ENCODE data around the gene RDH5.

Gene RDH5

DNA sequence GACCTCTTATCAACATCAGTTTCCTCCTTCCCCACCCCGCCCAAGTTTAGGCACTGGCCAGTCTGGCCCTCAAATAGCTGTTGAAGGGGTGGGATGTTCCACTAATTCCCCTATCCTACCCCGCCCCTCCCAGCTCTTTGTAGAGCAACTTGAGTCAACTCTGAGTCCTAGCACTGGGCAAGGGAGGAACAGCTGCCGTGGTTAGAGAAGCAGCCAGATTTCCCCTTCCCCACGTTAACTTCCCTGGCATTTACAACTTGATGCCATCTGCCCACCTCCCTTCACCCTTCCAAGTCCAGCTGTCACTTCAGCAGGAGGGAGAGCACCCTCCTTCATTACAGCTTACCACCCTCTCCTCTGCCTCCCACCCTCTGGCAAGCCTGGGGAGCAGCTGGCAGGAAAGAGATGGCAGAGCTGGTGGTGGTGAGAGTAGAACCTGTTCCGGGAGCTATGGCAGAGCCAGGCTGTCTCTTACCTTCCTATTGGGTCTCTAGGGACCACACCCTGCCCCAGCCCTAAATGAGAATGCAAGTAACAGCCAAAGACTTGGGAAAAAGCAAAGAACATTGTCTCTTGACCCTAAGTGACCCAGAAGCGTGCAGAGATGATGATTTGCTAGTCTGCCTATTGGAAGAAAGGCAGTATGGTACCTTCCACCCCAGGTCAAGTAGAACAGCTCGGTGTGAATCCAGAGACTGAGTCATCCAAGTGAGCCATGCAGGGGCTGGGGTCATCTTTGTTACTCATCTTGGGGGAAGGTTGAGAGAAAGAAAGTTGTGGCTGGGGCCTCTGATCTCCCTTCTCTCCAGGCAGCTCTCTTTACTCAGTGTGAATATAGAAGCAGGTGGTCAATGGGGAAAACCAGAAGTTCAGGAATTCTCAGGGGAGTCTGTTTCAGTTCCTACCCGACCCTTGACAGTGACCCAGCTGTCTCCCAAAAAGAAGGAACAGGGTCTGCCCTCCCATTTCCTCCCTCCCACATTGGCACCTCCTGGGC lies 2.9 kb upstream of the RDH5 start:
- DNase-seq (ENCODE audit: insufficient read length, low spot score) (no peak), FAIRE-seq (peak; percentile 13)
- TF ChIP-seq POLR2A (IDR thresholded peaks at IDR 0.05; ENCODE audit: low read depth, low read length) (no peak; the same call in 1 of the 2 replicates), PAX5 (IDR thresholded peaks at IDR 0.05; ENCODE audit: insufficient read depth, low read length, severe bottlenecking) (no peak), SPI1 (IDR thresholded peaks at IDR 0.05; ENCODE audit: low read depth, low read length) (peak; percentile 78)

DNA sequence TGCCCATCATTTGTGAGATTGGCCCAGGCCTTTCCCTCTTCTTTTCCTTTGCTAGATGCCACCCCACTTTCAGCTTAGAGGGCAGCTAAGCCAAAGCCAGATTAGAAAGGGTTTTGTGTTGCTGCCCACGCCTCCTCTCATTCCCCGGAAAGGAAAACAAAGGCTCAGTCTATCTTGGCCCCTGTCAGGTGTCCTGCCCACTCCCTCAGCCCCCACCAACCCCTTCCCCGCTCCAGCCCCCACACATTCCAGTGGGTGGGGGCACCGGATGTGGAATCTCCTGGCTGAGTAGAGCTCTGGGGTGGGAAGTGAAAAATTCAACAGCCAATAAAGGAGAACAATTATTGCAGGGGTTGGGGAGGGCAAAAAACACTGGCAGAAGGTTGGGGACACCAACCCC lies 2.2 kb upstream of the RDH5 start:
- FAIRE-seq (no peak), DNase-seq (ENCODE audit: insufficient read length, low spot score) (no peak)
- TF ChIP-seq POU2F2 (IDR thresholded peaks at IDR 0.05; ENCODE audit: low read depth, low read length) = no peak
- TF ChIP-seq PAX5 (IDR thresholded peaks at IDR 0.05; ENCODE audit: insufficient read depth, low read length, severe bottlenecking) = no peak
- no peak for TF ChIP-seq TAF1 (IDR thresholded peaks at IDR 0.05; ENCODE audit: low read depth, low read length)
- no peak for TF ChIP-seq POLR2AphosphoS5 (IDR thresholded peaks at IDR 0.05; ENCODE audit: low read depth, low read length)
- TF ChIP-seq SPI1 (IDR thresholded peaks at IDR 0.05; ENCODE audit: low read depth, low read length) = no peak
- no peak for TF ChIP-seq POLR2A (IDR thresholded peaks at IDR 0.05; ENCODE audit: low read depth, low read length)

DNA sequence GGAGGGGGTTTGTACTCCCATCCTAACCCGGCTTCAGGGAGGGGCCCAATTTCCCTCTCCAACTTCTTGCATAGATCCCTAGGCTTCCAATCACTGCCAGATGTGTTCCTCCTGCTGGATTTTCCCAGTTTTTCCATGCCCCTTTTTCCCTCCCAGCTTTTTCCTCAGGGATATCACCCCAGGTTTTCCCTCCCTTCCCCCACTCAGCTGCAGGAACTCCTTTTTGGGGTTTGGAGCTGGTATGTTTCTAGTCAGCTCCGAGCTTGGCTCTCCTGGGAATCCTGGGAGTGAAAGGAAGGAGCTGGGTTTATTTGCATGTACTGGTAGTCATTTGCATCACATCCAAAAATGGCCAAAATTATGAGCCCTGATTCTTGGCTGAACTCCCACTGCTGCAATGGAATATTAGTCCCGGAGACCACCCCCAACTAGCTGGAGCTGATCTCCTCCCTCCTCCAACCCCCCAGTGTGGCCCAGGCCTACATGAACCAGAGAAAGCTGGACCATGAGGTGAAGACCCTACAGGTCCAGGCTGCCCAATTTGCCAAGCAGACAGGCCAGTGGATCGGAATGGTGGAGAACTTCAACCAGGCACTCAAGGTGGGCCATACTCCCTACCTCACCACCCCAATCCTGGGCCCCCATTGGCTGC lies 1.4 kb upstream of the RDH5 start:
- TF ChIP-seq SPI1 (IDR thresholded peaks at IDR 0.05; ENCODE audit: low read depth, low read length) = no peak
- no peak for TF ChIP-seq TAF1 (IDR thresholded peaks at IDR 0.05; ENCODE audit: low read depth, low read length)
- FAIRE-seq = no peak
- no peak for DNase-seq (ENCODE audit: insufficient read length, low spot score)

DNA sequence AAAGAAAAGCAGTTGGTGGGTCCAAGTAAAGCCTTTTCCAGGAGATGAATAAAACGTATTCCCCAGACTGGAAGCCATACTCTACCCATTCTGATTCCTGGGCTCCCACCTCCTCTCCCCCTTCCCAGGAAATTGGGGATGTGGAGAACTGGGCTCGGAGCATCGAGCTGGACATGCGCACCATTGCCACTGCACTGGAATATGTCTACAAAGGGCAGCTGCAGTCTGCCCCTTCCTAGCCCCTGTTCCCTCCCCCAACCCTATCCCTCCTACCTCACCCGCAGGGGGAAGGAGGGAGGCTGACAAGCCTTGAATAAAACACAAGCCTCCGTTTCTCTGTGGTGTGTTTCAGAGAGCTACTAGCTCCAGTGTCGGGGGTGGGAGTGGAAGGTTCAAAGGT lies 822 bp upstream of the RDH5 start:
- no peak for TF ChIP-seq TAF1 (IDR thresholded peaks at IDR 0.05; ENCODE audit: low read depth, low read length)
- no peak for TF ChIP-seq PAX5 (IDR thresholded peaks at IDR 0.05; ENCODE audit: insufficient read depth, low read length, severe bottlenecking)
- TF ChIP-seq SPI1 (IDR thresholded peaks at IDR 0.05; ENCODE audit: low read depth, low read length) = no peak
- no peak for TF ChIP-seq POLR2AphosphoS5 (IDR thresholded peaks at IDR 0.05; ENCODE audit: low read depth, low read length)
- DNase-seq (ENCODE audit: insufficient read length, low spot score) = no peak
- FAIRE-seq = no peak

DNA sequence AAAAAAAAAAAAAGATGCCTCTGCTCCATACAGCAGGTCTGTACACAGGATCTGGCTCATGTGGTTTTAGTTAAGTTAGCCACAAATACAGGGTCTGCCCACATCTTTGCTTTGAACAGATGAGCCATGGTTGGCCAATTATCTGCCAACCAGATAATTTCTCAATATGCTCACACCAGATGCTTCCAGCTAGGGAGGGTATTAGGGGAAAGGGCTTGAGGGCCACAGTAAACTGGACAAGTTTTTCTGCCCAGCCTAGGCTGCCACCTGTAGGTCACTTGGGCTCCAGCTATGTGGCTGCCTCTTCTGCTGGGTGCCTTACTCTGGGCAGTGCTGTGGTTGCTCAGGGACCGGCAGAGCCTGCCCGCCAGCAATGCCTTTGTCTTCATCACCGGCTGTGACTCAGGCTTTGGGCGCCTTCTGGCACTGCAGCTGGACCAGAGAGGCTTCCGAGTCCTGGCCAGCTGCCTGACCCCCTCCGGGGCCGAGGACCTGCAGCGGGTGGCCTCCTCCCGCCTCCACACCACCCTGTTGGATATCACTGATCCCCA lies 776 bp downstream of the RDH5 start:
- TF ChIP-seq PAX5 (IDR thresholded peaks at IDR 0.05; ENCODE audit: insufficient read depth, low read length, severe bottlenecking) (no peak), POLR2AphosphoS5 (IDR thresholded peaks at IDR 0.05; ENCODE audit: low read depth, low read length) (no peak), POLR2A (IDR thresholded peaks at IDR 0.05; ENCODE audit: low read depth, low read length) (no peak), TAF1 (IDR thresholded peaks at IDR 0.05; ENCODE audit: low read depth, low read length) (no peak), POU2F2 (IDR thresholded peaks at IDR 0.05; ENCODE audit: low read depth, low read length) (no peak), SPI1 (IDR thresholded peaks at IDR 0.05; ENCODE audit: low read depth, low read length) (no peak)
- FAIRE-seq (no peak), DNase-seq (ENCODE audit: insufficient read length, low spot score) (no peak)

DNA sequence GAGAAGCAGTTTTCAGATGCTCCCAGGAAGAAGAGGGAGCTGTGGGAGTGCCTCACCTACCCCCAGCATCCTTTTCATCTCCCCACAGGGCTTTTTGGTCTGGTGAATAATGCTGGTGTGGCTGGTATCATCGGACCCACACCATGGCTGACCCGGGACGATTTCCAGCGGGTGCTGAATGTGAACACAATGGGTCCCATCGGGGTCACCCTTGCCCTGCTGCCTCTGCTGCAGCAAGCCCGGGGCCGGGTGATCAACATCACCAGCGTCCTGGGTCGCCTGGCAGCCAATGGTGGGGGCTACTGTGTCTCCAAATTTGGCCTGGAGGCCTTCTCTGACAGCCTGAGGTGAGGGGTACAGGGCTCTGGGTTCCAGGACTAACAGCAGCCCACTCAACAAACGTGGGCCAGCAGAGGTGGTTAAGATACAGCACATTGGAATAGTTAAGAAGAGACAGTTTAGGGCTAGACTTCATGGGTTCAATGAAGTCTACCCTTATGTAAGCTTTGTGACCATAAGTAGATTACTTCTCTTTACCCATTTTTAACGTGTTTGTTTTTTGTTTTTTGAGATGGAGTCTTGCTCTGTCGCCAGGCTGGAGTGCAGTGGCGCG lies 1.5 kb downstream of the RDH5 start:
- no peak for FAIRE-seq
- TF ChIP-seq POLR2A (IDR thresholded peaks at IDR 0.05; ENCODE audit: low read depth, low read length) (no peak), SPI1 (IDR thresholded peaks at IDR 0.05; ENCODE audit: low read depth, low read length) (no peak), POU2F2 (IDR thresholded peaks at IDR 0.05; ENCODE audit: low read depth, low read length) (no peak), TAF1 (IDR thresholded peaks at IDR 0.05; ENCODE audit: low read depth, low read length) (no peak), PAX5 (IDR thresholded peaks at IDR 0.05; ENCODE audit: insufficient read depth, low read length, severe bottlenecking) (no peak), POLR2AphosphoS5 (IDR thresholded peaks at IDR 0.05; ENCODE audit: low read depth, low read length) (no peak)
- DNase-seq (ENCODE audit: insufficient read length, low spot score) = no peak

DNA sequence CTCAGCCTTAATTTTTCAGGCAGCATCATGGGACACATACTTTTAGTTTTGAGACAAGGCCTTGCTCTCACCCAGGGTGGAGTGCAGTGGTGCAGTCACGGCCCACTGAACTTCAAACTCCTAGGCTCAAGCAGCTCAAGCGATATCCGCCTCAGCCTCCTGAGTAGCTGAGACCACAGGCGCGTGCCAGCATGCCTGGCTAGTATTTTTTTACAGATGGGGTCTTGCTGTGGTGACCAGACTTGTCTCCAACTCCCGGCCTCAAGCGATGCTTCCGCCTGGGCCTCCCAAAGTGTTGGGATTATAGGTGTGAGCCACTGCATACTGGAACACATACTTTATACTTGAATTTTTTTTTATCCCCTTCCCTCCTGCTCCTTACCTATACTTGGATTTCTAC lies 2.8 kb downstream of the RDH5 start:
- FAIRE-seq (no peak), DNase-seq (ENCODE audit: insufficient read length, low spot score) (no peak)
- TF ChIP-seq PAX5 (IDR thresholded peaks at IDR 0.05; ENCODE audit: insufficient read depth, low read length, severe bottlenecking) (no peak), POU2F2 (IDR thresholded peaks at IDR 0.05; ENCODE audit: low read depth, low read length) (no peak), SPI1 (IDR thresholded peaks at IDR 0.05; ENCODE audit: low read depth, low read length) (no peak)

DNA sequence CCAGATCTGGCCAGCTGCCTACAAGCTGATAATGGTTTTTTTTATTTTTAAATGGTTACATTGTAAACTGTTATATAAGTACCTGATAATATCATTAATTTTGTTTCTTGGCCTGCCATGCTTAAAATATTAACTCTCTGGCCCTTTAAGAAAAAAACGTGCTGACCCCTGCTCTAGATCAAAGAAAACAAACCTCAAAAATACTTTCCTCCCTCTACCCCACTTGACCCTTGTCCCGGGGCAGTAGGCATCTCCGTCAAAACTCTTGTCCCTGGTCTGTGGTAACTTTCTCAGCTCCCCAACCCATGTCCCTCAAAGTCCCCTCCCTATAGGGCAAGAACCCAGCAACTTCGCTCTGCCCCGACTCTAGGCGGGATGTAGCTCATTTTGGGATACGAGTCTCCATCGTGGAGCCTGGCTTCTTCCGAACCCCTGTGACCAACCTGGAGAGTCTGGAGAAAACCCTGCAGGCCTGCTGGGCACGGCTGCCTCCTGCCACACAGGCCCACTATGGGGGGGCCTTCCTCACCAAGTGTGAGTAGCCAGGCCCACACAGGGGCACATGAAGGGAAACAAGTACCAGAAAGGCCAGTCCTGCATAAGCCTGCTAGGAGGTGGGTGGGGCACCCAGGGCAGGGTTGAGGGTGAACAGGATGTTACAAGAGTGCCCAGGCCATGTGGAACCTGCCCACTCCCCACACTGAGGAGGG lies 3.5 kb downstream of the RDH5 start:
- DNase-seq (ENCODE audit: insufficient read length, low spot score) = no peak
- no peak for TF ChIP-seq SPI1 (IDR thresholded peaks at IDR 0.05; ENCODE audit: low read depth, low read length)
- TF ChIP-seq TAF1 (IDR thresholded peaks at IDR 0.05; ENCODE audit: low read depth, low read length) = no peak
- no peak for TF ChIP-seq PAX5 (IDR thresholded peaks at IDR 0.05; ENCODE audit: insufficient read depth, low read length, severe bottlenecking)
- no peak for TF ChIP-seq POU2F2 (IDR thresholded peaks at IDR 0.05; ENCODE audit: low read depth, low read length)
- no peak for TF ChIP-seq POLR2AphosphoS5 (IDR thresholded peaks at IDR 0.05; ENCODE audit: low read depth, low read length)
- no peak for FAIRE-seq
